Kidney (tissue), 14 donors: ENCODE measurements around the gene DPYSL3. TPM values are rescaled to one million over a fixed set of nuclear protein-coding genes. Genes with fewer than 3 reads are reported as not detected.

Experiments used
- DNase-seq, 5 donors: peaks; one replicate each; pipeline ENCODE4 v3.0.0-alpha.2; 2013 to 2020
- FAIRE-seq: peaks from 2 replicates; lab custom pipeline; 2012; peaks lifted over from hg19 to GRCh38; lab: Jason Lieb, UNC
- H3K27ac ChIP-seq, 2 donors: one replicate each; pipeline ENCODE4 v1.7.0; 2013; ENCODE audit warnings: low read depth in 2 of 2, low read length in 2 of 2, inconsistent platforms in 1 of 2
- H3K27me3 ChIP-seq: one replicate; pipeline ENCODE4 v1.7.1; 2013; ENCODE audit warnings: low read length, inconsistent platforms; ENCODE audit not compliant: control insufficient read depth, insufficient read depth
- H3K36me3 ChIP-seq, 3 donors: one replicate each; pipeline versions ENCODE4 v1.7.0 to v1.7.1; 2013; ENCODE audit warnings: low read length in 3 of 3, control low read depth in 1 of 3, inconsistent platforms in 1 of 3; ENCODE audit not compliant: insufficient read depth in 3 of 3, control insufficient read depth in 2 of 3
- H3K4me1 ChIP-seq, 3 donors: one replicate each; pipeline versions ENCODE4 v1.7.0 to v1.7.1; 2013; ENCODE audit warnings: low read length in 3 of 3, inconsistent platforms in 1 of 3, low read depth in 1 of 3; ENCODE audit not compliant: control insufficient read depth in 2 of 3, insufficient read depth in 2 of 3
- H3K4me3 ChIP-seq, 3 donors: one replicate each; pipeline versions ENCODE4 v1.7.0 to v1.8.1; 2013; ENCODE audit warnings: low read length in 3 of 3, control low read depth in 1 of 3, inconsistent platforms in 1 of 3
- H3K9ac ChIP-seq, 3 donors: one replicate each; pipeline versions ENCODE4 v1.7.0 to v1.7.1; 2013; ENCODE audit warnings: low read length in 3 of 3, control low read depth in 1 of 3, inconsistent platforms in 1 of 3
- H3K9me3 ChIP-seq, 3 donors: one replicate each; pipeline versions ENCODE4 v1.7.0 to v1.7.1; 2013; ENCODE audit warnings: low read length in 3 of 3, control low read depth in 1 of 3, inconsistent platforms in 1 of 3; ENCODE audit not compliant: control insufficient read depth in 2 of 3, insufficient read depth in 1 of 3
- CTCF ChIP-seq: IDR thresholded peaks from 3 replicates; pipeline ENCODE4 v1.5.1; 2012; ENCODE audit warnings: mild to moderate bottlenecking, moderate library complexity, borderline replicate concordance; ENCODE audit not compliant: insufficient read depth; ENCODE audit errors: extremely low read depth
- intact Hi-C: fragments of 100-400 bp; cut with DNase I; formaldehyde crosslinking; loops from one replicate; pipeline ENCODE4 v1.11.1; 2022
- polyA plus RNA-seq: library from polyadenylated mRNA; stranded (reverse); fragments of 350-450 nt; fragmentation: Illumina TruSeq; extraction: RNeasy Lipid Tissue Mini Kit (QIAGEN cat#74804); gene quantifications from one replicate; pipeline ENCODE4 v1.2.3, GENCODE V29; 2014; ENCODE audit warnings: low read depth, low replicate concordance; ENCODE audit not compliant: insufficient read depth
- total RNA-seq: library from RNA; stranded (reverse); fragmentation: NEBNext Ultra II Directional; extraction: Animal tissue kit (Norgen Biotek cat#: 25700); gene quantifications from one replicate; pipeline ENCODE4 v1.2.1, GENCODE V29; 2021
- donor health status: control.
- donor health status: control.
- donor health status: control.
- donor health status: control.
- donor health status: control.
- donor health status: DM: yes; HTN: yes; CAD: no.
- donor health status: Normal renal cell carcinoma (clear cell type).

Gene DPYSL3
- total and polyA plus RNA-seq, 2 donors from 2014 or later: 7.1 to 19.1 TPM

DNA sequence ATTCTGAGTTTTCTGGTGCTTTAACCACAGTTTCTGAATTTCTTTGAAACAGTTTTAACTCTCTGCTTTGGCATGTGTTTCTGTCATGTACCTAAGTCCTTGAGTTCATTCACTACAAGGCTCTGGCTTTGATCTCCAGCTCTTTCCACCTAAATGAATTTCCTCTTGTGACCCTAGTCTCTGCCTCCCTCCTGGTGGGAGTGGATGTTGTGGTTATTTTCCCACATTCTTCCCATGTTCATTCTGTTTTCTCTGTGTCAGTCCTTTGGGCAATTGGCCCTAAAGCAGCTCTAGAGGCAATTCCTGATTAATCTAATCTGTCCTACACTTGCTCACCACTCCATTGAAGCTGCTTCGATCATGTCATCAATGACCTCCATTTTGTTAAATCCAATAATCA is 28.4 kb upstream of the DPYSL3 start:
- intact Hi-C loops: no loop called here
- no peak for TF ChIP-seq CTCF
- H3K9ac ChIP-seq: no peak overlapping the region
- H3K27me3 ChIP-seq: no peaks in the 10 kb centered on the region
- no peaks in the 10 kb centered on the region for H3K4me1 ChIP-seq
- H3K27ac ChIP-seq: no peak overlapping the region
- no peak overlapping the region for H3K4me3 ChIP-seq
- no peaks in the 10 kb centered on the region for H3K9me3 ChIP-seq
- DNase-seq (peak in 1 of 5 donors; percentile 25), FAIRE-seq (no peak)
- no peaks in the 10 kb centered on the region for H3K36me3 ChIP-seq

DNA sequence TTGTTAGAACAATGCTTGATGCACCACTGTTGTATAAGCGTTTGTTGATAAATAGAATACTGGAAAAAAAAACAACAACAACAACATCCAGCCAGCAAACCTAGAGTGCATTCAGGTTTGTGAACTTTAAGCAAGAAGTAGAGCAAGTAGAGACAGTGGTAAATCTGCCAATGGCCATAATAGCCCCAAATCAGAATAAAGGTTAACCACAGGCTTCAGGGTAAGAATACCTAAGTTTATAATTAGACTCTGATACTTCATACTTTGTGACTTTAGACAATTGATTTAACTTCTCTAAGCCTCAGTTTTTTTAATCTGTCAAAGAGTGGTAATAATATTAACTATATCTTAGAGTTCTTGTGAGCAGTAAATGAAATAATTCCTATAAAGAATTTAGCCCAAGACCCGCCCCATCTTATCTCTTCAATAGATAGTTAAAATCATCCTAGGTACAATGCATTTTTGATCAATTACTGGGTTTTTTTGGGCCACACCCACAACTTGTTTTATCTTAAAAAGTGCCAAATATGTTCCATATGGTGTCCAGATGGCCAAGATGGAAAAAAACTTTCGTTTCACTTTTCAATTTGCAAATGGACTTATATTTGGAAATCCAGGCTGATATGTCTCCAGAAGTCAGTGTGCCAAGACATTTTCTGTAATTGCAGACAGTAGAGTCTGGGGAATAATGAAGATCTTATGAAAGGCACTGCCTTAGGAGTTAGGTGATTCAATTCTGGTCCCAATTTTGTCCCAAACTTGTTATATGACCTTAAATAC is 24.5 kb upstream of the DPYSL3 start:
- FAIRE-seq: no peak
- no peak for DNase-seq
- no peaks in the 10 kb centered on the region for H3K36me3 ChIP-seq
- H3K27me3 ChIP-seq: no peaks in the 10 kb centered on the region
- H3K9me3 ChIP-seq: no peaks in the 10 kb centered on the region
- intact Hi-C loops: no loop called here
- H3K4me3 ChIP-seq: no peak overlapping the region
- H3K27ac ChIP-seq: no peak overlapping the region
- no peak overlapping the region for H3K9ac ChIP-seq
- H3K4me1 ChIP-seq: no peaks in the 10 kb centered on the region
- TF ChIP-seq CTCF: no peak

DNA sequence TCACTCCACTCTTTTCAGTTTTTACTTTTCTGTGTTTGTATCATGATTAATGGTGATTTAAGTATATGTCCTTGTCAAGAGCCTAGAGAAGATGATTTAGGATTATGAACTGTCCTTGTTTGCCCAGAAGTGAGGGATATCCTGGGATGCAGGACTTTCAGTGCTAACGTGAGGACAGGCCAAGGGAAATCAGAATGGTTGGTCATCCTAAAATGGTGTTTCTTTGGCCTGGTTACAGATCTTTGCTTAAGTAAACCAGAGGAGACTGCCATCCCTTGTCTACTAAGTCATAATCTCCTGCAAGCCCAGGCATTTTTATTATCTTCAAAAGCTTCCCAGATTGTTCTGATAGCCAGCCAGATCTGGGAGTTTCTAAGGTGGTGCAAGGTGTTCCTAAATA is 22.3 kb upstream of the DPYSL3 start:
- intact Hi-C loops: no loop called here
- H3K27me3 ChIP-seq: no peaks in the 10 kb centered on the region
- no peaks in the 10 kb centered on the region for H3K9me3 ChIP-seq
- no peaks in the 10 kb centered on the region for H3K4me1 ChIP-seq
- H3K36me3 ChIP-seq: no peaks in the 10 kb centered on the region
- TF ChIP-seq CTCF: no peak
- DNase-seq: no peak
- H3K9ac ChIP-seq: no peak overlapping the region
- no peak overlapping the region for H3K4me3 ChIP-seq
- H3K27ac ChIP-seq: no peak overlapping the region
- FAIRE-seq: no peak
